Ovary (tissue), 10 donors: ENCODE measurements around the gene GPR55. TPM values are rescaled to one million over a fixed set of nuclear protein-coding genes. Genes with fewer than 3 reads are reported as not detected.

Source experiments
- DNase-seq, 5 donors: peaks; one replicate each; pipeline ENCODE4 v3.0.0-alpha.2; 2019 to 2020
- H3K27ac ChIP-seq, 2 donors: fragments of 200-600 bp; one replicate each; pipeline versions ENCODE4 v1.5.1 to v1.8.0; 2019 to 2022
- H3K27me3 ChIP-seq: fragments of 200-600 bp; one replicate; pipeline ENCODE4 v1.8.0; 2022
- H3K36me3 ChIP-seq: fragments of 200-600 bp; sonication (generic); one replicate; pipeline ENCODE4 v1.5.1; 2019
- H3K4me1 ChIP-seq: one replicate; pipeline ENCODE4 v1.8.1; 2013; ENCODE audit warnings: mild to moderate bottlenecking, moderate library complexity; ENCODE audit not compliant: insufficient read depth
- H3K4me3 ChIP-seq: fragments of 200-600 bp; sonication (generic); one replicate; pipeline ENCODE4 v1.5.1; 2017
- H3K9me3 ChIP-seq, 2 donors: fragments of 200-600 bp in 1 of 2; sonication (generic) in 1 of 2; one replicate each; pipeline versions ENCODE4 v1.5.1 to v1.8.1; 2013 to 2019; ENCODE audit warnings: mild to moderate bottlenecking in 1 of 2, moderate library complexity in 1 of 2
- CTCF ChIP-seq, 3 donors: fragments of 450-650 bp in 2 of 3; fragments of 200-600 bp in 1 of 3; IDR thresholded peaks; one replicate each; pipeline versions ENCODE4 v1.5.1 to v1.8.0; 2016 to 2022; ENCODE audit warnings: antibody characterized with exemption in 3 of 3, mild to moderate bottlenecking in 1 of 3
- EP300 ChIP-seq: sonication (generic); formaldehyde crosslinking; IDR thresholded peaks from one replicate; pipeline ENCODE4 v1.6.1; 2017; ENCODE audit warnings: antibody characterized with exemption
- POLR2A ChIP-seq: fragments of 450-650 bp; IDR thresholded peaks from one replicate; pipeline ENCODE4 v1.6.1; 2017; ENCODE audit warnings: antibody characterized with exemption, mild to moderate bottlenecking, moderate library complexity
- WGBS, 3 donors: extraction: QIAGEN DNeasy Blood & Tissue Kit in 1 of 3; methylation state at CpG; one replicate each; pipeline versions ENCODE4 v1.1.5 to v1.1.7; 2013 to 2017; 5-methylcytosine and 5-hydroxymethylcytosine counted together
- intact Hi-C, 4 donors: fragments of 100-400 bp; cut with DNase I; formaldehyde crosslinking; loops; one replicate each; pipeline versions ENCODE4 v1.11.0 to v1.15.1; 2022 to 2023
- long read RNA-seq, 3 donors: library from polyadenylated mRNA in 2 of 3; unstranded in 2 of 3; transcript quantifications; one replicate each; pipeline ENCODE4 v2.0.0 and lab custom pipeline, GENCODE V29; 2021 to 2026
- polyA plus RNA-seq, 2 donors: library from polyadenylated mRNA; stranded (reverse); fragments of 200-250 nt in 1 of 2; fragments of 350-450 nt in 1 of 2; fragmentation: Illumina TruSeq in 1 of 2; extraction: RNeasy Lipid Tissue Mini Kit (QIAGEN cat#74804) in 1 of 2; gene quantifications; one replicate each; pipeline ENCODE4 v1.2.3, GENCODE V29; 2013 to 2014
- total RNA-seq, 7 donors: library from RNA; depleted of rRNA in 2 of 7; stranded (reverse); fragments of >200 nt in 2 of 7; fragmentation: NEBNext Ultra II Directional in 3 of 7; extraction: Animal tissue kit (Norgen Biotek cat#: 25700) in 3 of 7; gene quantifications; one replicate each; pipeline versions ENCODE4 v1.1.0 to v1.2.4, GENCODE V29; 2016 to 2023
- donor health status: DM: no; HTN: no; CAD: no; lungs with moderate emphysema.
- donor health status: DM: no; HTN: no; CAD: no.
- donor health status: Bipolar disorder and iron deficiency.
- donor health status: DM: yes; HTN: yes; CAD: no.
- donor health status: DM: no; HTN: no; CAD: no.
- donor health status: DM: yes; HTN: yes; CAD: no.

Gene GPR55
- total RNA-seq (under 1 TPM in 2 of 7 donors, not detected in 5; 0.15 to 0.20 TPM), polyA plus RNA-seq (under 1 TPM; 0.05 to 0.13 TPM)
- long read RNA-seq, donor 1 = 0 reads
- long read RNA-seq, donor 2 = 0 reads
- long read RNA-seq, donor 3 = 0 reads

- H3K9me3 ChIP-seq = no peaks in the 10 kb centered on the region
- H3K4me3 ChIP-seq = no peak within 1 kb of the TSS
- intact Hi-C loops = no loop called here
- DNase-seq = peak in 1 of 5 donors; percentile 5
- H3K27ac ChIP-seq = no peak within 1 kb of the TSS
- WGBS, 3 donors = 76 to 79% (median 77%) methylated on average over 26 of the region's 26 CpGs
- no peaks in the 10 kb centered on the region for H3K27me3 ChIP-seq
- no peaks in the 10 kb centered on the region for H3K4me1 ChIP-seq
- no peak for TF ChIP-seq CTCF (IDR thresholded peaks at IDR 0.05)
- no peak for TF ChIP-seq EP300
- TF ChIP-seq POLR2A = no peak
- no peaks in the 10 kb centered on the region for H3K36me3 ChIP-seq
These were observed at the start of gene GPR55 for GRCh38 chr2:230924470-230925341. GPR55 (minus strand) TSS chr2:230925242; CDS start chr2:230910962, 14,280 bp downstream.

- Histone ChIP-seq H3K4me1 (peaks cover 1% of the 10 kb centered on the region), H3K27me3 (no peaks in the 10 kb centered on the region), H3K9me3 (no peaks in the 10 kb centered on the region), H3K36me3 (no peaks in the 10 kb centered on the region), H3K27ac (no peak overlapping the region), H3K4me3 (no peak overlapping the region)
- no peak for DNase-seq
- no peak for TF ChIP-seq EP300
- TF ChIP-seq POLR2A = no peak
- no peak for TF ChIP-seq CTCF (IDR thresholded peaks at IDR 0.05)
- 65 to 78% (median 69%) methylated on average over 17 of the region's 17 CpGs for WGBS, 3 donors
- intact Hi-C loops = no loop called here
These were observed 49.3 kb upstream of the GPR55 start for GRCh38 chr2:230974096-230974913.

GRCh38 chr2:230972046-230972445 is 47.0 kb upstream of the GPR55 start:
- DNase-seq = no peak
- no peak for TF ChIP-seq EP300
- TF ChIP-seq POLR2A = no peak
- TF ChIP-seq CTCF (IDR thresholded peaks at IDR 0.05) = no peak

GRCh38 chr2:230969659-230970015 is 44.6 kb upstream of the GPR55 start:
- Histone ChIP-seq H3K27me3 (no peaks in the 10 kb centered on the region), H3K36me3 (no peaks in the 10 kb centered on the region), H3K4me1 (peaks cover 1% of the 10 kb centered on the region), H3K4me3 (no peak overlapping the region), H3K27ac (no peak overlapping the region), H3K9me3 (no peaks in the 10 kb centered on the region)
- 26 to 34% (median 28%) methylated on average over 2 of the region's 2 CpGs for whole genome bisulfite sequencing, 3 donors
- DNase-seq = no peak
- no peak for TF ChIP-seq EP300
- TF ChIP-seq POLR2A = no peak
- TF ChIP-seq CTCF (IDR thresholded peaks at IDR 0.05) = no peak
- intact Hi-C loops = no loop called here

More at GRCh38 chr2:230972046-230972445, 47.0 kb upstream of the GPR55 start:
- H3K4me3 ChIP-seq = no peak overlapping the region
- H3K27me3 ChIP-seq = no peaks in the 10 kb centered on the region
- no peaks in the 10 kb centered on the region for H3K9me3 ChIP-seq
- H3K36me3 ChIP-seq = no peaks in the 10 kb centered on the region
- H3K27ac ChIP-seq = no peak overlapping the region
- 80 to 82% (median 81%) methylated on average over 5 of the region's 5 CpGs for WGBS, 3 donors
- H3K4me1 ChIP-seq = peaks cover 1% of the 10 kb centered on the region
- intact Hi-C loops = no loop called here
